HG02870 (cell line): ENCODE results near the gene C16orf95.

Experiments
- ATAC-seq: cut with Tn5 transposase; IDR thresholded peaks from one replicate; pipeline ENCODE4 v1.9.1; 2021; ENCODE audit warnings: mild to moderate bottlenecking, moderate library complexity; ENCODE audit not compliant: unreplicated experiment

Gene C16orf95

GRCh38 chr16:87333581-87334331 is 16.6 kb upstream of the C16orf95 start:
- no peak for ATAC-seq

- ATAC-seq: no peak
These were observed 15.9 kb upstream of the C16orf95 start for GRCh38 chr16:87333101-87333500.

GRCh38 chr16:87332150-87332549 is 15.0 kb upstream of the C16orf95 start:
- no peak for ATAC-seq

GRCh38 chr16:87331241-87331801 is 14.1 kb upstream of the C16orf95 start:
- no peak for ATAC-seq

- ATAC-seq: no peak
These were observed 13.5 kb upstream of the C16orf95 start for GRCh38 chr16:87330646-87331045.

- no peak for ATAC-seq
These were observed 13.0 kb upstream of the C16orf95 start for GRCh38 chr16:87330257-87330624.

GRCh38 chr16:87329436-87330256 is 12.5 kb upstream of the C16orf95 start:
- no peak for ATAC-seq

- ATAC-seq: no peak
These were observed 11.7 kb upstream of the C16orf95 start for GRCh38 chr16:87328846-87329245.

GRCh38 chr16:87327798-87328495 is 10.8 kb upstream of the C16orf95 start:
- no peak for ATAC-seq

- no peak for ATAC-seq
These were observed 9.0 kb upstream of the C16orf95 start for GRCh38 chr16:87326151-87326571.

GRCh38 chr16:87325423-87325858 is 8.2 kb upstream of the C16orf95 start:
- no peak for ATAC-seq

GRCh38 chr16:87324411-87325275 is 7.5 kb upstream of the C16orf95 start:
- no peak for ATAC-seq

GRCh38 chr16:87323727-87324410 is 6.7 kb upstream of the C16orf95 start:
- ATAC-seq: no peak

- no peak for ATAC-seq
These were observed 5.9 kb upstream of the C16orf95 start for GRCh38 chr16:87322833-87323726.

GRCh38 chr16:87322360-87322759 is 5.2 kb upstream of the C16orf95 start:
- no peak for ATAC-seq

GRCh38 chr16:87321336-87322107 is 4.3 kb upstream of the C16orf95 start:
- no peak for ATAC-seq

- ATAC-seq: no peak
These were observed 3.5 kb upstream of the C16orf95 start for GRCh38 chr16:87320510-87321227.
